K562 (cell line): ENCODE data around the gene KCTD1.

ENCODE experiments used
- BCL6 ChIP-seq: fragments of 250-450 bp; sonication (Bioruptor Pico); IDR thresholded peaks from 2 replicates; pipeline ENCODE4 v1.4.0; 2020
- CTCF ChIP-seq, 3 experiments: IDR thresholded peaks in 2 of 3; conservative IDR thresholded peaks in 1 of 3; 2 replicates each; pipeline ENCODE4 v1.5.1; 2011 to 2012; ENCODE audit warnings: low read length in 3 of 3, mild to moderate bottlenecking in 3 of 3, control low read depth in 2 of 3, improper control_type of control experiment in 1 of 3, inconsistent platforms in 1 of 3, low read depth in 1 of 3, mixed read lengths in 1 of 3, moderate library complexity in 1 of 3; ENCODE audit not compliant: insufficient read depth in 2 of 3
- NR3C1 ChIP-seq: sonication (generic); formaldehyde crosslinking; IDR thresholded peaks from 2 replicates; pipeline ENCODE4 v1.8.1; 2022; ENCODE audit warnings: missing genetic modification reagents
- NRF1 ChIP-seq, 2 experiments: fragments of 450-650 bp; IDR thresholded peaks in 1 of 2; conservative IDR thresholded peaks in 1 of 2; 2 replicates each; pipeline ENCODE4 v1.6.1; 2014; ENCODE audit warnings: mild to moderate bottlenecking in 2 of 2
- PRDM10 ChIP-seq: fragments of 450-650 bp; IDR thresholded peaks from 2 replicates; pipeline ENCODE4 v1.6.1; 2018; ENCODE audit not compliant: partially characterized antibody
- SMAD4 ChIP-seq: fragments of 250-450 bp; sonication (Bioruptor Pico); conservative IDR thresholded peaks from 2 replicates; pipeline ENCODE4 v1.8.0; 2021; ENCODE audit warnings: inconsistent platforms, mild to moderate bottlenecking, moderate library complexity
- SRF ChIP-seq, 2 experiments: fragments of 250-450, 450-650 bp in 1 of 2; sonication (Bioruptor Pico) in 1 of 2; sonication (generic) in 1 of 2; formaldehyde crosslinking; IDR thresholded peaks; 2 replicates each; pipeline versions ENCODE4 v1.5.0 to v1.5.1; 2020 to 2022; ENCODE audit warnings: mild to moderate bottlenecking in 1 of 2, missing genetic modification reagents in 1 of 2
- TARDBP ChIP-seq: fragments of 450-650 bp; IDR thresholded peaks from 2 replicates; pipeline ENCODE4 v1.6.1; 2016
- ZNF518B ChIP-seq: fragments of 250-450 bp; sonication (Bioruptor Pico); IDR thresholded peaks from 2 replicates; pipeline ENCODE4 v1.5.0; 2021; ENCODE audit warnings: mild to moderate bottlenecking, moderate library complexity

GRCh38 chr18:26565514-26565913 lies 17.2 kb upstream of the KCTD1 start:
- TF ChIP-seq ZNF518B (CRISPR knock-in tag): no peak
- no peak for TF ChIP-seq SRF (CRISPR knock-in tag; IDR thresholded peaks at IDR 0.05)
- TF ChIP-seq NRF1 (conservative IDR thresholded peaks at IDR 0.05 in 1 of 2, IDR thresholded peaks at IDR 0.05 in 1 of 2): no peak
- TF ChIP-seq SMAD4 (CRISPR knock-in tag): no peak
- TF ChIP-seq NR3C1 (CRISPR knock-in tag): no peak
- TF ChIP-seq CTCF (IDR thresholded peaks at IDR 0.05 in 2 of 3, conservative IDR thresholded peaks at IDR 0.05 in 1 of 3; ENCODE audit: insufficient read depth in 2 of 3, low read depth in 1 of 3, low read length in 3 of 3): no peak
- TF ChIP-seq TARDBP: no peak
- TF ChIP-seq PRDM10: no peak
- TF ChIP-seq BCL6 (CRISPR knock-in tag): no peak
